Measurements from ENCODE around the gene MED9.

The MED9 gene

DNA sequence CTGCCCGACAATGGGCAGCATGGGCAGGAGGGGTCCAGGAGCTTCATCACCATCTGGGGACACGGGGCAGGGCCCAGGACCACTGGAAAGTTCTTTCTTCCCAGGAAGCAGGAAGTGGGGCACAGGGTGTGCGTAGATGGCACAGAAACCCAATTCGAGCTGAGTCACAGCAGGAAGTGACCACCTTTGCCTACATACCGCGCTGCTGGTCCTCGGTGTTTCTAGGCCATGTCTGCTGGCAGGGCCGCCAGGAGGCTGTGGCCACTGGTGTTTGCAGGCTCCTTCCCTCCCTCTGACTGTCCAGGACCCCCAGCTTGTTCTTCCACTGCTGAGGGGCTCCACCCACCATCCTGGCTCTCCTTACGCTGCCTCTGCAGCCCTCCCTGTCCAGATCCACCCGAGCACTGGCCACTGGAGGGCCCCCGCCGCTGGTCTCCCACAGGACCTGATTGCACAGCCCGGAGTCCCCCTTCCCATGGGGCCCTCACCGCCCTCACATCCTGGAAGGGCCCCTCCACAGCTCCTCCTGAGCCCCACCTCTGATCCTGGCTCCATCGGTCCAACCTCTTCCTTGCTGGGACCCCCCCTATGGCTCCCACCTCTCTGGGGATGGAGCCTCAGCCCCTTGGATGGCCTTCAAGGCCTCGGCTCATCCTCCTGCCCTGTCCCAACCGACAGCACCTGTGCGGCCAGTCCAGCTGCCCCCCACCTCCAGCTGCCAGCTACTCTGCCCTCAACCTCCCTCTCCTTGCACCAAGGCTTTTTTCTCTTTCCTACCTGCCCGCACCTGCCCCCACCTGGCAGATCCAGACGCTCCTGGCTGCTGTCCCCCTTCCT lies 33.9 kb downstream of the MED9 start:
- H3K4me1 ChIP-seq (ENCODE audit: control insufficient read depth, insufficient read depth, low read length), result peaks cover 2% of the 10 kb centered on the region
- H3K27me3 ChIP-seq (ENCODE audit: control insufficient read depth in 1 of 2, insufficient read depth in 2 of 2, low read length in 2 of 2), result no peaks in the 10 kb centered on the region
- no peaks in the 10 kb centered on the region for H3K9me3 ChIP-seq (ENCODE audit: control insufficient read depth in 2 of 2, low read length in 2 of 2)
- H3K27ac ChIP-seq (ENCODE audit: low read length), result no peak overlapping the region
- no peak overlapping the region for H3K4me3 ChIP-seq (ENCODE audit: low read length in 2 of 2)
- H3K36me3 ChIP-seq (ENCODE audit: control insufficient read depth in 2 of 2, insufficient read depth in 2 of 2, low read length in 2 of 2), result no peaks in the 10 kb centered on the region
- no peak overlapping the region for H3K9ac ChIP-seq (ENCODE audit: low read length in 2 of 2)

DNA sequence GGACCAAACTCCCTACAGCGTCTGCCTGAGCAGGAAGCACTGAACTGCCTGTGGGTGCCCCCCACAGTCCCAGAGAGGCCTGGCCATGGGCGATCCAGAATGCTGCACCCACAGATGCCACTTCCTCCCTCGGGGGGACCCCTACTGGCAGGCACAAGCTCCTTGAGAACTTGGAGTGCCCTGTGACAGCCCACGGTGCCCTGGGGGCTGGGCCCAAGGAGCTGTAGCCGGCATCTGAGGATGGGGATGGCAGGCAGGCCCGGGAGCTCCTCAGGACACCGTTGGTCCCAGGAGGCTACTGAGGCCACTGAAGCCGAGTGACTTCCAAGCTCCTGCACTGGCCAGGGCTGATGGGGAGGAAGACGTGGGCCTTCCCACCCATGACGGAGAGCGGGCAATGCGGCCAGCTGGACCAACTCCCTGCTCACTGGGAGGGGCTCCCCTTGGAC lies 34.5 kb downstream of the MED9 start:
- H3K27me3 ChIP-seq (ENCODE audit: control insufficient read depth in 1 of 2, insufficient read depth in 2 of 2, low read length in 2 of 2), result no peaks in the 10 kb centered on the region
- H3K27ac ChIP-seq (ENCODE audit: low read length), result no peak overlapping the region
- peaks cover 2% of the 10 kb centered on the region for H3K4me1 ChIP-seq (ENCODE audit: control insufficient read depth, insufficient read depth, low read length)
- H3K9me3 ChIP-seq (ENCODE audit: control insufficient read depth in 2 of 2, low read length in 2 of 2), result no peaks in the 10 kb centered on the region
- H3K4me3 ChIP-seq (ENCODE audit: low read length in 2 of 2), result no peak overlapping the region
- H3K36me3 ChIP-seq (ENCODE audit: control insufficient read depth in 2 of 2, insufficient read depth in 2 of 2, low read length in 2 of 2), result no peaks in the 10 kb centered on the region
- H3K9ac ChIP-seq (ENCODE audit: low read length in 2 of 2), result no peak overlapping the region

DNA sequence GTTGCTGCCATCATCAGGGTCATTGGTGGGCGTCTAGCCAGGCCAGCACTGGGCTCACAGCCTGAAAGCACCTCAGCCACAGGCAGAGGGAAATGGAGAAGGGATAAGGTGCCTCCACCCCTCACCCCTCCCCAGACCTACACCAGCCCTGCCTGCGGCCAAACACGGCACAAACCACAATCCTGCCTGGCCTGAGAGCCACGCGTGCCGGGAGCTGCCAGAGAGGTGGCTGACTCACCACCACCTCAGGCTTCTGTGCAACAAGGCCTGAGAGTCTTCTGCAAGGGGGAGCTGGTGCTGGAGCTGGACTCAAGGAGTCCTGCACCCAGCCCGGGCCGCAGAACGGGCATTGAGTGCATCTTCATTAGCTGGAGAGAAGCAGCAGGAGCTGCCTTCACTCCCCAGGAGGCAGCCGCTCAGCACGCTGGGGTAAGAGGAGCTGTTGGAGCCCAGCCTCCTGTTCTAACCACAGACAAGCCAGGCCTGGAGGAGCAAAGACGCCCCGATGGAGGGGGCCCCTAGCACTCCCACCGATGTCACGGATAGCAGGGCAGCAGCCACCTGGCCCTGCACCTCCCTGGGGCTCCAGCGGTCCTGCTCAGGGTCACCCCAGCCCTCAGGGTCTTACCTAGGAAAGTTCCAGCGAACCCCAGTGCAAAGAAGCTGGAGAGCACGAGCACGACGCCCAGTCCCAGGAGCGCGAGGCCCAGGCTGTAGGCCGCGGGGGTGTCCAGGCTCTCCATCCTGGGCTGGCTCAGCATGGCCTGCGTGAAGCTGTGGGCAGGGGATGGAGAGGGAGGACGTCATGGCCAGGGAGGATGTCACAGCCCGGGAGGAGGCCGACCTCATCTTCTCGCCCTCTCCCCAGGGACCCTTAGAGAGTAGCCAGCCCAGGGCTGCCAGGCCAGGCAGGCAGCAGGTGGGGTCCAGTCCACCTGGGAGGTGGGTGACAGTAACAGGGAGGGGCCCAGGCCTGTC lies 35.4 kb downstream of the MED9 start:
- Histone ChIP-seq H3K4me1 (ENCODE audit: control insufficient read depth, insufficient read depth, low read length) (peaks cover under 1% of the 10 kb centered on the region), H3K9ac (ENCODE audit: low read length in 2 of 2) (no peak overlapping the region), H3K27ac (ENCODE audit: low read length) (no peak overlapping the region), H3K27me3 (ENCODE audit: control insufficient read depth in 1 of 2, insufficient read depth in 2 of 2, low read length in 2 of 2) (no peaks in the 10 kb centered on the region), H3K9me3 (ENCODE audit: control insufficient read depth in 2 of 2, low read length in 2 of 2) (no peaks in the 10 kb centered on the region), H3K36me3 (ENCODE audit: control insufficient read depth in 2 of 2, insufficient read depth in 2 of 2, low read length in 2 of 2) (no peaks in the 10 kb centered on the region), H3K4me3 (ENCODE audit: low read length in 2 of 2) (no peak overlapping the region)

DNA sequence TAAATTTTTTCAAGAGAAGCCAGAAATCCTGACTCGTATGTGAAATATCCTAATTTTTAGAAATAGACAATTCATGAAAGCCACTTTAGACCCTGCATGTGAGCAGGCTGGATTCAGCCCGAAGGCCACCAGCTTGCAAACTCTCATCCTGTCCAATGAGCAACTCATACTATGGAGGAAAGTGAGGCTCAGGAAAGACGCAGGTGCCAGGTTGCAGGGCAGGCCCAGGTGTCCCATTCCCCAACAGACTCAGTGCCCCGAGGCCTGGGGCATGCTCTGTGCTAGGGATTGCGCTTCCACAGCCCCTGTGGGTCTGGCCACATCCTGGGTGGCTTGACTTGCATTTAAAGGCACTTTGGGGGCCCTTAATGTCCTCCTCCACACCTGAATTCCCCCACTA lies 36.1 kb downstream of the MED9 start:
- Histone ChIP-seq H3K4me3 (ENCODE audit: low read length in 2 of 2) (no peak overlapping the region), H3K27ac (ENCODE audit: low read length) (no peak overlapping the region)

DNA sequence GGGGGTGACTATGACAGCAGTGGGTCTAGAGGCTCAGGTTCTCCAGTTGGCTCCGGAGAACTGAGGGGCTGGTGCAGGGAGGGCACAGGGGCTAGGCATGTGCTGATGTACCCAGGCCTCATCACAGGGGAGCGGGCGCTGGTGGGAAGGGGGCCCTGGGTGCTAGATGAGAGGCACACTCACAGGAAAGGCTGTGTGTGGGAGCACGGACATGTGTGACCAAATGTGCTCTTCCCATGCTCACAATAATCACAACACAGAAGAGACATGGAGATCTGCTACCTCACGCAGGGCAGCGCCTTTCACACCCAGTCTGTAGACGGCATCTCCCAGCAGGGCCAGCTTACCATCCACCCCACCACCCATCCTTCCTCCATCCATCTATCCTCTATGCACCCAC lies 36.8 kb downstream of the MED9 start:
- Histone ChIP-seq H3K27ac (ENCODE audit: low read length) (no peak overlapping the region), H3K9ac (ENCODE audit: low read length in 2 of 2) (no peak overlapping the region), H3K4me1 (ENCODE audit: control insufficient read depth, insufficient read depth, low read length) (no peaks in the 10 kb centered on the region), H3K27me3 (ENCODE audit: control insufficient read depth in 1 of 2, insufficient read depth in 2 of 2, low read length in 2 of 2) (no peaks in the 10 kb centered on the region), H3K4me3 (ENCODE audit: low read length in 2 of 2) (no peak overlapping the region), H3K36me3 (ENCODE audit: control insufficient read depth in 2 of 2, insufficient read depth in 2 of 2, low read length in 2 of 2) (no peaks in the 10 kb centered on the region), H3K9me3 (ENCODE audit: control insufficient read depth in 2 of 2, low read length in 2 of 2) (no peaks in the 10 kb centered on the region)

More for the DNA sequence above, 36.1 kb downstream of the MED9 start:
- Histone ChIP-seq H3K36me3 (ENCODE audit: control insufficient read depth in 2 of 2, insufficient read depth in 2 of 2, low read length in 2 of 2) (no peaks in the 10 kb centered on the region), H3K9ac (ENCODE audit: low read length in 2 of 2) (no peak overlapping the region), H3K27me3 (ENCODE audit: control insufficient read depth in 1 of 2, insufficient read depth in 2 of 2, low read length in 2 of 2) (no peaks in the 10 kb centered on the region), H3K4me1 (ENCODE audit: control insufficient read depth, insufficient read depth, low read length) (no peaks in the 10 kb centered on the region), H3K9me3 (ENCODE audit: control insufficient read depth in 2 of 2, low read length in 2 of 2) (no peaks in the 10 kb centered on the region)

DNA sequence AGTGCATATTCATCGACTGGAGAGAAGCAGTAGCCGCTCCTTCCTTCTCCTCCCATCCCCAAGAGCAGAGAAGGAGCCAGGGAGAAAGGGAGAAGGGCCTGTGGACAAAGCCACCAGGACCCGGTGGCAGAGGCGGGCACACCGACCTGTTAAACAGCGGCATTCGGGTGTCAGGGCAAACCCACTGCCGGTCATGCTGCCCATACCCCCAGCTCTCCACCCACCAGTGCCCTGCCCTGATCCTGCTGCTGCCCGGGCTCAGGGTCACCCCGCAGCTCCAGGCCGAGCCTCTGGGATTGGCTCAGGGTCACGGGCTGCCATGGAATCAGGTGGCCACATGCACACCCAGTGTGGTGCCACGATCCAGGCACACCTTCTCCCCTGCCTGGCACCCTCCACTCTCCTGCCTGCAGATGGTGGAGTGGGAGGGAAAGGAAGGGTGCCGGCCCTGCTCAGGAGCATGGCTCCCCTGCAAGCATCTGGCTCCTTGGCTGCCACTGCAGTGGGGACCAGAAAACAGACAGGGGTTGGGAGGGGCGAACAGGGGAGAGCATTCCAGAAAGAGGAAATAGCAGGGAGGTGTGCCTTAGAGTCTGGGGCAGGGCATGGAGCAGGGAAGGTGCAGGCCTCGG lies 37.7 kb downstream of the MED9 start:
- Histone ChIP-seq H3K27ac (ENCODE audit: low read length) (no peak overlapping the region), H3K27me3 (ENCODE audit: control insufficient read depth in 1 of 2, insufficient read depth in 2 of 2, low read length in 2 of 2) (no peaks in the 10 kb centered on the region), H3K4me1 (ENCODE audit: control insufficient read depth, insufficient read depth, low read length) (no peaks in the 10 kb centered on the region), H3K4me3 (ENCODE audit: low read length in 2 of 2) (no peak overlapping the region), H3K9me3 (ENCODE audit: control insufficient read depth in 2 of 2, low read length in 2 of 2) (no peaks in the 10 kb centered on the region), H3K9ac (ENCODE audit: low read length in 2 of 2) (no peak overlapping the region), H3K36me3 (ENCODE audit: control insufficient read depth in 2 of 2, insufficient read depth in 2 of 2, low read length in 2 of 2) (no peaks in the 10 kb centered on the region)

DNA sequence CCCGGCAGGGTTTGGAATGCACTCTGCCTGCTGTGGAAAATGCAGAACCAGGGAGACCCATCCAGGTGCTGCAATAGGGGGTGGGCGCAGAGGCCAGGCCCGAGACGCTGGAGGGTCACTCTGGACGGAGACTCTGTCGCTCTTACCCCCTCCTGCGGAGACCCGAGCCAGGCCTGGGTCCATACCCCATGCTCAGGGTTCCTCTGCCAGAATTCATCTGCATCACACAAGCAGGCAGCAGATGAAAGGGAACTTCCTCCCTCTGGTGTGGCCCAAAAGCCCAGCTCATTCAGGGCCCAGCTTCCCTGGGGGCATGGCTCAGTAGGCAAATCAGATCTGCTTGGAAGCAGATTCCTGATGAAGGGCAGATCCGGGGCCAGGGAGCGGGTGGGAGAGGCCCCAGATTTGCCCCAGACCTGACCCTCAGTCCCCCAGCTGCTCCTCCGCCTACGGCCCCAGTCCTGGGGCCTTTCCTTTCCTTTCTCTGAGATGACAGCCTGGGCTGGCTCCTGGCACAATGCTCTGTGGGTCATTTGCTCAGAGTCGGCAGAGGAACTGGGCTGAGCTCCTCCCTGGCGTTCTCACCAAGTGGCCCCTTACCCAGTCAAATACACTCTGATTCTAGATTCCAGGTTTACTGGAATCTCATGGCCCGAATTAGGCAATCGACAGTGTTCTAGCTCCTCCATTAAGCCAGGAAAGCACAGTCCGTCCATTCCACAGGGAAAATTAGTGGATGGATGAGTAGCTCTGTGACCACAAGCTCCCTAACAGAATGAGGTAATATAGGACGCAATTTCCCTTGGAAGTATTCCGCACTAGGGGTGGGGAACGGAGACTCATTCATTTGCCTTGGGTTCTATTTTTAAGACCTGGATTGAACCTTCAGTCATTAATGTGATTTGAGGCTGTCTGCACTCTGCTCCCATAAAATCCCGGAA lies 38.5 kb downstream of the MED9 start:
- Histone ChIP-seq H3K27me3 (ENCODE audit: control insufficient read depth in 1 of 2, insufficient read depth in 2 of 2, low read length in 2 of 2) (no peaks in the 10 kb centered on the region), H3K9ac (ENCODE audit: low read length in 2 of 2) (no peak overlapping the region), H3K4me1 (ENCODE audit: control insufficient read depth, insufficient read depth, low read length) (no peaks in the 10 kb centered on the region), H3K4me3 (ENCODE audit: low read length in 2 of 2) (no peak overlapping the region), H3K27ac (ENCODE audit: low read length) (no peak overlapping the region), H3K9me3 (ENCODE audit: control insufficient read depth in 2 of 2, low read length in 2 of 2) (no peaks in the 10 kb centered on the region), H3K36me3 (ENCODE audit: control insufficient read depth in 2 of 2, insufficient read depth in 2 of 2, low read length in 2 of 2) (no peaks in the 10 kb centered on the region)

DNA sequence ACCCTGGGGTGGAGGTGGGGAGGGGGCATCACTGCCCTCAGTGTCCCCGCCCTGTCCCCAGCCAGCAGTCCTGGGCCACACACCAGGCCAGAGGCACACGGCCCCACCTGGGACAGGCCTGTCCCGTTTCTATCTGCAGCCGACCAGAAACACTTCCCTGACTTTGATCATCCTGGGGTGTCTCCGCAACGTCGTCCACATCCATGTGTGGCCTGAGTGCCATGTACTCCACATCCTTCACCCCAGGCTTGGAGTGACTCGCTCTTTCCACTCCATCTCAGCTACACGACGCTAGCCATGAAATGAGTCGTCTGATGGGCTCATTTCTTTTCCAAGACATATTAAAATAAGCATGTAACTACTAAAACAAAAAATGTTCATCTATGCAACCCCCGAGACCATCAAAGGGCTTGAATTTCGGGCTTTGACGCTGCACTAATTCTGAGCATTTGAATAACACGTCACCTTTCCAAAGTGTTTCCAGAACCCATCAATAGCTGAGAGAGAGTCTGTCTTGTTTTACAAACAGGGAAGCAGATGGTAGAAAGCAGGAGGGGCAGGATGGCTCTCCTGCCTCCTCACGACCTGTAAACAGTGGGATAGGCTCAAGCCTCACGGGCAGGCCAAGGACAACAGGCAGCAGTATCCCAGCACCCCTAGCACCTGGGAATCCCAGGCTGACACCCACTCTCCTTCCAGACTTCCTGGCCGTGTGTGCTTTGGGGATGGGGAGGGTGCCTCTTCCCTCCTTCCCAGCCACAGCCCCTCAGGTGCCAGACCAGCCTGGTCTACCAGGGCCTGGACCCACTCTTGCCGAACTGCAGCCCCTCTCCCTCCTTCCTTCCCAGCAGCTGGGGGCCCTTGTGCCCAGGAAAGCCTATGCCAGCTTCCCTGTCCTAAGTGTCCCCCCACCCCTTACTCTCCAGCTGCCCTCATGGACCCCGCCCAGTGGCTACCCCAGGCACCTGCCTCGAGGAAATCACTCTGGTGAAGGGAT lies 39.4 kb downstream of the MED9 start:
- Histone ChIP-seq H3K9ac (ENCODE audit: low read length in 2 of 2) (no peak overlapping the region), H3K27me3 (ENCODE audit: control insufficient read depth in 1 of 2, insufficient read depth in 2 of 2, low read length in 2 of 2) (no peaks in the 10 kb centered on the region), H3K9me3 (ENCODE audit: control insufficient read depth in 2 of 2, low read length in 2 of 2) (no peaks in the 10 kb centered on the region), H3K4me1 (ENCODE audit: control insufficient read depth, insufficient read depth, low read length) (no peaks in the 10 kb centered on the region), H3K27ac (ENCODE audit: low read length) (no peak overlapping the region), H3K4me3 (ENCODE audit: low read length in 2 of 2) (no peak overlapping the region), H3K36me3 (ENCODE audit: control insufficient read depth in 2 of 2, insufficient read depth in 2 of 2, low read length in 2 of 2) (no peaks in the 10 kb centered on the region)

DNA sequence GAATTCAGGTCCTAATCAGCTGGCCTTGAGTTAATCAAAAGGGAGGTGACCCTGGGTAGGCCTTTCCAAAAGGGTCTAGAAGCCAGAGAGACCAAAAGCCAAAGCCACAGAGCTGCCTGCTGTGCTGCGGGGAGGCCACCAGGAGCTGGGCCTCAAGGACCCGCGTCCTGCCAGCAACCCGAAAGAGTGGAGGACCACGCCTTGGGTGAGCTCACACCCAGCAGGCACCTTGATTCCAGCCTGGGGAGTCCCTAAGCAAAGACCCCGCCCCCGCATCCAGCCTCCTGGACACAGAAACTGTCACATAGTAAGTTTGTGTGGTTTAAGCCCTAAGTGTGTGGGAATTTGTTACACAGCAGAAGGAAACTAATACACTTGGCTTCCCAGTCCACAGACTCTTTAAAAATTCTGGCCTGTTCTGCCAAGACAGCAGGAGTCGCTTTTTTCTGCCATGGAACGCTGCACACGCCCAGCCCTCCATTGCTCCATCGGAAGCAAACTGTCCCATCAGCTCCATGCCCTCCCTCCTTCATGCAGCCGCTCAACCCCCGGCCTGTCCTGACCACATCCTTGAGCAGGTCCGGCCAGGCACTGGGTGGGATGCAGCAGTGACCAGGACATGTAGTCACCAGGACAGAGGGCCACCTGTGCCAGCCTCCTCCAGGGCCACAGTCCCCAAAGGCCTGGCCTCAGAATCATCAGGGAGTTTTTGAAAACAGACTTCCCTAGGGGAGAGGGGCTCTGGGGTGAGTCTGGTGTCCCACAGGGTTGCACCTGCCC lies 40.3 kb downstream of the MED9 start:
- no peaks in the 10 kb centered on the region for H3K9me3 ChIP-seq (ENCODE audit: control insufficient read depth in 2 of 2, low read length in 2 of 2)
- no peak overlapping the region for H3K4me3 ChIP-seq (ENCODE audit: low read length in 2 of 2)
- H3K27ac ChIP-seq (ENCODE audit: low read length), result no peak overlapping the region
- H3K36me3 ChIP-seq (ENCODE audit: control insufficient read depth in 2 of 2, insufficient read depth in 2 of 2, low read length in 2 of 2), result no peaks in the 10 kb centered on the region
- no peak overlapping the region for H3K9ac ChIP-seq (ENCODE audit: low read length in 2 of 2)
- H3K4me1 ChIP-seq (ENCODE audit: control insufficient read depth, insufficient read depth, low read length), result no peaks in the 10 kb centered on the region
- H3K27me3 ChIP-seq (ENCODE audit: control insufficient read depth in 1 of 2, insufficient read depth in 2 of 2, low read length in 2 of 2), result no peaks in the 10 kb centered on the region
